GM18505 (cell line): ENCODE results near the gene PBRM1.

ENCODE experiments used
- ATAC-seq: cut with Tn5 transposase; IDR thresholded peaks from one replicate; pipeline ENCODE4 v1.9.1; 2021; ENCODE audit not compliant: unreplicated experiment
- POLR2A ChIP-seq: IDR thresholded peaks from 4 replicates; pipeline ENCODE4 v1.6.1; 2011; ENCODE audit warnings: borderline replicate concordance; ENCODE audit not compliant: insufficient read depth, insufficient read length; ENCODE audit errors: extremely low read depth

Gene PBRM1

GRCh38 chr3:52714335-52715302 is 28.9 kb upstream of the PBRM1 start:
- no peak for ATAC-seq
- no peak for TF ChIP-seq POLR2A

GRCh38 chr3:52712291-52713212 is 26.8 kb upstream of the PBRM1 start:
- no peak for TF ChIP-seq POLR2A
- ATAC-seq = no peak

GRCh38 chr3:52710512-52710911 is 24.8 kb upstream of the PBRM1 start:
- no peak for ATAC-seq
- TF ChIP-seq POLR2A = no peak

GRCh38 chr3:52707585-52707984 is 21.9 kb upstream of the PBRM1 start:
- TF ChIP-seq POLR2A = no peak
- no peak for ATAC-seq

- peak; percentile 71 for ATAC-seq
- TF ChIP-seq POLR2A = peak; percentile 81
Measured at GRCh38 chr3:52705688-52706686, 20.3 kb upstream of the PBRM1 start, which contains the start of the genes GLT8D1 and SPCS1. Gene GLT8D1, minus strand, starts transcription at chr3:52705791. Its CDS starts 5,331 bp downstream, at chr3:52700460. Gene SPCS1, plus strand, starts transcription at chr3:52706106. Its CDS starts 141 bp downstream, at chr3:52706247.

GRCh38 chr3:52705438-52705687 is 19.6 kb upstream of the PBRM1 start:
- TF ChIP-seq POLR2A = no peak
- no peak for ATAC-seq

- TF ChIP-seq POLR2A = no peak
- ATAC-seq = no peak
Measured at GRCh38 chr3:52704611-52705437, 19.1 kb upstream of the PBRM1 start.

GRCh38 chr3:52703341-52703740 is 17.6 kb upstream of the PBRM1 start:
- no peak for TF ChIP-seq POLR2A

GRCh38 chr3:52697632-52697965 is 11.9 kb upstream of the PBRM1 start:
- TF ChIP-seq POLR2A = no peak
- ATAC-seq = no peak

More at GRCh38 chr3:52703341-52703740, 17.6 kb upstream of the PBRM1 start:
- no peak for ATAC-seq

GRCh38 chr3:52696830-52697631 is 11.3 kb upstream of the PBRM1 start:
- TF ChIP-seq POLR2A = no peak
- ATAC-seq = no peak
